HG03175 (cell line): ENCODE measurements around the gene CLCN2.
"Not testable (repeated sequence)": the region's sequence is repeated elsewhere in the genome, so short reads cannot be mapped to it uniquely, and the experiment has no call there.

Experiments used
- ATAC-seq: cut with Tn5 transposase; IDR thresholded peaks from one replicate; pipeline ENCODE4 v1.9.1; 2021; ENCODE audit warnings: mild to moderate bottlenecking, moderate library complexity; ENCODE audit not compliant: unreplicated experiment

CLCN2 gene

DNA sequence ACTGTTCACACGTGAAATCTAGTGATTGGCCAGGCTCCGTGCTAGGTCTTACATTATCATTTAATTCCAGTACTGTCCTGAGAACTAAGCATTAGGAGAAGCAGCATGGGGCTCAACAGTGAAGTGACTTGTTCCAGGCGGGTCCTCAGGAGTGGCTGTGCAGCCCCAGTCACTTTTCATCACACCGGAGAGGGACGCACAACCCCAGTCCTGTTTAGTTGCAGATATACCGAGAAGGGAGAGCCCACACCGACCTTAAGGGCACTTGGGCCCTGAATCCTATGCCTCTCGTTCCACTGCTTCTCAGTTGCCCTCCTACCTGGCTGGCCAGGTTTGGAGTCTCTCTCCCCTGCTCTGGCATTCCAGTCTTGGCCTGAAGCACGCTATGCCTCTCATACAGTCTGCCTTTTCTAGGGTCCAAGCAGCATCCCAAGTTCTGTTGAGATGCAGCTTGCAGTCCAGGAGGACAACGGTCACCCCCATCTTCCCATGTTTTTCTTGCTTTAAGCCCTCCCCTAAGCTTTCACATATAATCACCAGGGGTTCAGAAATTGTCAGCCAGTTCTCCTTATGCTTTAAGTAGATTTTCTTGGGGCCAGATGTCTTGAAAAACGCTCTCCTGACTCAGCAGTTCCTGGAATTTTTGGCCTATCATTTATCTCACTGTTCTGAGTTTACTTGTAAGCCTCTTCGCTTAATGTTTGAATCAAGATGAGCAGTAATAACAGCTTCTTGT, 13.9 kb downstream of the CLCN2 start:
- ATAC-seq: no peak

DNA sequence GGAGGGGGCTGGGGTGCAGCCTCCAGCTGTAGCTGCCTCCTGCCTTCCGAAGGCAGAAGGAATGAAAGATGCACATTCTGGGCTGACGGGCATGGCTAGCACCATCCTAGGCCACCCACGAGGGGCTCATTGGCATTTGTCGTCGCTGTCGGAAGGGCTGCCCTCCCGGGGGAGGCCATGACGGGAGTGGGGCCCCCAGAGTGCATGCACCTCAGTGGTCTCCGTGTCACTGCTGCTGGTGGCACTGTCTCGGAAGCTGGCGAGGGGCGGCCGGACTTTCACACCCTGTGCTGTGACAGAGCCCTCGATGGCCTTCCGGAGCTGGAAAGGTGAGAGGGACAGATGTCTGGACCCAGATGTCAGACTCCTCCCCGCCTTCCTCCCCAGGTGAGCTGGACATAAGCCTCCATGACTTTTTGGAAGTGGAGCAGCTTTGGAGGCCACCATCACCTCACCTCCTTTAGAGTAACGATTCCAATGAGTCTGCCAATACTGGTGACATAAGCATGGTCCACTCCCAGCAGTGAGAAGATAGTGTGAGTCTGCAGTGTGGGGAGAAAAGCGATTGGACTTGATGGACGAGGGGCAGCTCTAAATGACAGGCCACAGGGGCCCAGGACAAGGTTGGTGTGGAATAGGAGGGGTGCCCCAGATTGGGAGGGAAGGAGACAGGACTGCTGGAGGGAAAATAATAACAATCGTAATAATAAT, 14.8 kb downstream of the CLCN2 start:
- no peak for ATAC-seq

DNA sequence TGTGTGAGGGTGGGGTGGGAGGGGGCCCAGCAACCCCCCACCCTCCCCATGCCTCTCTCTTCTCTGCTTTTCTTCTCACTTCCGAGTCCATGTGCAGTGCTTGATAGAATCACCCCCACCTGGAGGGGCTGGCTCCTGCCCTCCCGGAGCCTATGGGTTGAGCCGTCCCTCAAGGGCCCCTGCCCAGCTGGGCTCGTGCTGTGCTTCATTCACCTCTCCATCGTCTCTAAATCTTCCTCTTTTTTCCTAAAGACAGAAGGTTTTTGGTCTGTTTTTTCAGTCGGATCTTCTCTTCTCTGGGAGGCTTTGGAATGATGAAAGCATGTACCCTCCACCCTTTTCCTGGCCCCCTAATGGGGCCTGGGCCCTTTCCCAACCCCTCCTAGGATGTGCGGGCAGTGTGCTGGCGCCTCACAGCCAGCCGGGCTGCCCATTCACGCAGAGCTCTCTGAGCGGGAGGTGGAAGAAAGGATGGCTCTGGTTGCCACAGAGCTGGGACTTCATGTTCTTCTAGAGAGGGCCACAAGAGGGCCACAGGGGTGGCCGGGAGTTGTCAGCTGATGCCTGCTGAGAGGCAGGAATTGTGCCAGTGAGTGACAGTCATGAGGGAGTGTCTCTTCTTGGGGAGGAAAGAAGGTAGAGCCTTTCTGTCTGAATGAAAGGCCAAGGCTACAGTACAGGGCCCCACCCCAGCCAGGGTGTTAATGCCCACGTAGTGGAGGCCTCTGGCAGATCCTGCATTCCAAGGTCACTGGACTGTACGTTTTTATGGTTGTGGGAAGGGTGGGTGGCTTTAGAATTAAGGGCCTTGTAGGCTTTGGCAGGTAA, 15.9 kb downstream of the CLCN2 start:
- peak; percentile 55 for ATAC-seq

DNA sequence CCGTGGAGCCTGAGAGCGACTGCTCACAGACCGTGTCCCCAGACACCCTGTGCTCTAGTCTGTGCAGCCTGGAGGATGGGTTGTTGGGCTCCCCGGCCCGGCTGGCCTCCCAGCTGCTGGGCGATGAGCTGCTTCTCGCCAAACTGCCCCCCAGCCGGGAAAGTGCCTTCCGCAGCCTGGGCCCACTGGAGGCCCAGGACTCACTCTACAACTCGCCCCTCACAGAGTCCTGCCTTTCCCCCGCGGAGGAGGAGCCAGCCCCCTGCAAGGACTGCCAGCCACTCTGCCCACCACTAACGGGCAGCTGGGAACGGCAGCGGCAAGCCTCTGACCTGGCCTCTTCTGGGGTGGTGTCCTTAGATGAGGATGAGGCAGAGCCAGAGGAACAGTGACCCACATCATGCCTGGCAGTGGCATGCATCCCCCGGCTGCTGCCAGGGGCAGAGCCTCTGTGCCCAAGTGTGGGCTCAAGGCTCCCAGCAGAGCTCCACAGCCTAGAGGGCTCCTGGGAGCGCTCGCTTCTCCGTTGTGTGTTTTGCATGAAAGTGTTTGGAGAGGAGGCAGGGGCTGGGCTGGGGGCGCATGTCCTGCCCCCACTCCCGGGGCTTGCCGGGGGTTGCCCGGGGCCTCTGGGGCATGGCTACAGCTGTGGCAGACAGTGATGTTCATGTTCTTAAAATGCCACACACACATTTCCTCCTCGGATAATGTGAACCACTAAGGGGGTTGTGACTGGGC, 16.7 kb downstream of the CLCN2 start:
- no peak for ATAC-seq

DNA sequence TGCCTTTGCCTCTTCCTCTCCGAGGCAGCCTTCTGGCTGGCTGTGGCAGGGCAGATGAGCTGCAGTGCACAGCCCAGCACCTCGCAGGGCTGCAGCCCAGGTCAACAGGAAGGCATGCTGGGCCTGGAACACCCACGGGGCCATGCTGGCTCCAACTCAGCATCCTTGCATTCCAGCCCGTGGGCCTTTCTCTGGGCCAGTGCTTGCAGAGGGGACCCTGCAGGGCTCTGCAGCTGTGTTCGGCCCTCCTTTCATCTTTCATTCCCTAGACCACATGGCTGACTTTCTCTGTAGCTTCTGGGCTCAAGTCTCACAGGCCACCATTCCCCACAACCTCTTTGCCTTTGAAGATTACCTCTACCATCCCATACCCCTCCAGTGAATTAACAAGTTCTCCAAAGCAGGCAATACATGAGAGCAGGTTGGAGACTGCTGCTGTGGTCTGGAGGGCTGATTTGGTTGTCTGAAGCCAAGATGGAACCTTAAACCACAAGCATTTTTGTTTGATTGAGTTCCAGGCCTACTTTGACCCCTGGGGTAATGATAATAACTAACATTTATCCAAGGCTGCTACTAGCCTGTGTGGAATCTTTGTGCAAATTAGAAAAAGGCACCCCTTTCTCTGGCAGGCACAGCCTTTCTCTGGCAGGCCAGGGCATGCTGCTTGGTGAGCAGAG, 18.1 kb downstream of the CLCN2 start:
- ATAC-seq: no peak

DNA sequence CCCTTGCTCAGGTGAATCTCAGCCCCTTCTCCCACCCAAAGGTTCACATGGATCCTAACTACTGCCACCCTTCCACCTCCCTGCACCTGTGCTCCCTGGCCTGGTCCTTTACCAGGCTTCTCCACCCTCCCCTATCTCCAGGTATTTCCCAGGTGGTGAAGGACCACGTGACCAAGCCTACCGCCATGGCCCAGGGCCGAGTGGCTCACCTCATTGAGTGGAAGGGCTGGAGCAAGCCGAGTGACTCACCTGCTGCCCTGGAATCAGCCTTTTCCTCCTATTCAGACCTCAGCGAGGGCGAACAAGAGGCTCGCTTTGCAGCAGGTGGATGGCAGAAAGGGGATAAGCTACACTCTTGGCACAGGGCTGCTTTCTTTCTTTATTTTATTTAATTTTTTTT, 19.5 kb downstream of the CLCN2 start:
- ATAC-seq: no peak

DNA sequence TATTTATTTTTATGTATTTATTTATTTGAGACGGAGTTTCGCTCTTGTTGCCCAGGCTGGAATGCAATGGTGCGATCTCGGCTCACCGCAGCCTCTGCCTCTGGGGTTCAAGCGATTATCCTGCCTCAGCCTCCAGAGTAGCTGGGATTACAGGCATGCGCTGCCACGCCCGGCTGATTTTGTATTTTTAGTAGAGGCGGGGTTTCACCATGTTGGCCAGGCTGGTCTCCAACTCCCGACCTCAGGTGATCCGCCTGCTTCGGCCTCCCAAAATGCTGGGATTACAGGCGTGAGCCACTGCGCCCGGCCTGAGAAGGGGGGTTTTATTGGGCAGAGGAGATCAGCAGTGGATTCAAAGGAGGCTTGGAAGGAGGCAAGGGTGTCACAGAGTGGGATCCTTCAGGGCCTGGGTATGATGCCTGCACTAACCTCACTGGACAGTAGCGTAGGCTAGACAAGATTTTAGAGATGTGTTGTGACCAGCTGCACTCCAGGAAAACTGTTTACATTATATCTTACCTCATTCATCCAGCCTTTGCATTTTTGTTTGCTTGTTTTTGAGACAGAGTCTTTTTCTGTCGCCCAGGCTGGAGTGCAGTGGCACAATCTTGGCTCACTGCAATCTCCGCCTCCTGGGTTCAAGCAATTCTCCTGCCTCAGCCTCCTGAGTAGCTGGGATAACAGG, 21.8 kb downstream of the CLCN2 start:
- not testable (repeated sequence) for ATAC-seq

DNA sequence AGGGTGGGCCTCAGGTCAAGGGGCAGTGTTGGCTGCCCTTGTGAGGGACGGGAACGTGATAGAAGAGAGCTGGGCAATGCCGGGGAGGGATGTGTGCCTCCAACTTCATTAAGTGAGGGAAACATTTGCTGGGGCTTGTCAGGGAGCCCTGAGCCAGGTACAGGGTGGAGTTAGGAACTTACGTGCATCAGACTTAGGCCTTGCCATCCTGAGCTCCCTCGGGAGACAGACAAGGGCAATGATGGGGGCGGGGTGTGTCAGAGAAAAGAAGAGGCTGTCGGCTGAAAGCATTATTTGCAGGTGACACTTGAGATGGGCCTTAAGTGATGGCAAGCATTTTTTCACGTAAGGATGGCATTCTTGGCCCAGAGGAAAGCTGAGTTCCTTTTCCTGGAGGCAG, 22.4 kb downstream of the CLCN2 start:
- no peak for ATAC-seq

DNA sequence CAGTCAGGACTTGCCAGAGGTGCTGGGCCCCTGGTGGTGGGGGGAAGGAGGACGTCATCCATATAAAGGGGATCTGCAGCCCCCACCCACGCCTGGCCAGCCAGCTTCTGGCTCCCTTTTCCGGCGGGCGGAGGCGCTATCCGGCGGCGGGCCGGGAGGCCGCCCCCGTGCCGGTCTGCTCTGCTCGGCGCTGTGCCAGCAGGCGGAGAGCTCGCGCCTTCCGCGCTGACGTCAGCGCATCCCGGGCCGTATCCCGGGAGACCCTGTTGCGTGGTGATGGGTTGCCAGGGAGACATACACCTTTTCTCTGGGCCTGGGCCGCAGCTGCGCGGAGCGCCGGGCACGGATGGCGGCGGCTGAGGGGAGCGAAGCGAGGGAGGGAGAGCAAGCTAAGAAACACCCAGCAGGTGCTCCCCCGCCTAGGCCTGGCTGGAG, 22.9 kb downstream of the CLCN2 start:
- ATAC-seq: no peak

DNA sequence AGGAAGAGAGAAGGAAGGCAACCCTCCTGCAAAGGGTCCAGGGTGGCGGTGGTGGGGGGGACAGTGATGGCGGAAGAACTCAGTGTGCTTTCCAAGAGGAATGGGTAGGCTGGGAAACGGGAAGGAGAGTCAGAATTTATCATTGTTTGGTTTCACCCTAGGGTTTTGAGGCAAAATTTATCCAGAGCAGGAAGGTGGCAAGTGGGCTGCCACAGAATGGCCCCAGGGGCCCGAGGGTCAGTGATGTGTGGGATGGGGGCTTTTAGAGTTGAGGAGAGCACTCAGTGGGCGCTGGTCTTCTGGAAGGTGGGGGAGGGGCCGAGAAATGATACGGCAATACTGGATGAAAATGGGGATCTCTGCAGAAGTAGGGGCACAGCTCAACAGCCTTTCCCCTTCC, 23.4 kb downstream of the CLCN2 start:
- no peak for ATAC-seq

DNA sequence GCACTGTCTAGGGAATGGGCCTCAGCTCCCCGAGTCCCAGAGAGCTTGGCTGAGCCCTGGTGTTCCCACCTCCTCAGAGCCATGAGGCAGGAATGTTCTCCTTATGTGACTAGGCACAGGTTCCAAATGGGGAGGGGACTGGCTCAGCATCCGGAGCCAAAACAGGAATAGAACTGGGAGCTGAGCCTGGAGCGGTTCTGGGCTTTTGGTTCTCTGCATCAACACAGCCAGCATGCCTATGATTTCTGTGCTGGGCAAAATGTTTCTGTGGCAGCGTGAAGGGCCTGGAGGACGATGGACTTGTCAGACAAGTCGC, 24.0 kb downstream of the CLCN2 start, which contains the start of gene FAM131A:
TSS of gene FAM131A (plus strand) at position 202 of the 316 bp plus-strand sequence. CDS start at position 233, 31 bp downstream.
- ATAC-seq: no peak

DNA sequence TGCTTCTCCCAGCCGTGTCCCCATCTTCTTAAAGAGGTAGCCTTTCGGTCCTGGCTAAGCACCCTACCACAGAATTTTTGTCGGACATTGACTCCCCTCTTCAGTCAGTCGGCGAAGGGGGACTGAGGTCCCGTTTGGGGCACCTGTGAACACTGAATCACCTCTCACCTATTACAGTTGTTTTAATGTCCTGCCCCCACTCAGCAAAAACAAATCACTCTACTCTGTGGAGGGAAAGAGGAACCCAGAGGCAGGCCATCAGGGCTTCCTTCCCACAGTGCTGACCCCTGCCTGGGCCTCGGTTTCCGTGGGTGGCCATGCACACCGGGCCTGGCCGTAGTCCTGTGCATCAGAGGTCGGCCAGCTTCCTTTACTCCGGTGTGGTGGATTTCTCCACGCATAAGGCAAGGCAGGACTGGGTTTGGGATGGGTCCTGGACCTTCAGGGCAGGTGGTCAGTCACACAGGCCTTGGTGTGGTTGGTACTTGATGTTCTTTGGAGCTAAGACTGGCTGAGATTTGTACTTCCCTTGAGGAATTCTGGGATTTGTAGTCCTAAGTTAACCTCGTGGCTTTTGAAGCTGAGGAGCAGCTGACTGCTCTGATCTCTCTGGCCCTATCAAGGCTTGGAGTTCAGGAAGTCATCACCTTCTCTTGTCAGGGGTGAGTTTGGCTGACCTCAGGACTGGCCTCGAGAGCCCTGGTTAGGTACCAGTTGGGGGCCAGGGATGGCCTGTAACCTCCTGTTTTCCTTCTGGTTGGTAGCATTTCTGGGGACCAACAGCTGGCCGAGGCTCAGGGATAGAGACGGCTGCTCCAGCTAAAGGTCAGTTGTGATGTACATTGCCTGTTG, 24.6 kb downstream of the CLCN2 start:
- no peak for ATAC-seq

DNA sequence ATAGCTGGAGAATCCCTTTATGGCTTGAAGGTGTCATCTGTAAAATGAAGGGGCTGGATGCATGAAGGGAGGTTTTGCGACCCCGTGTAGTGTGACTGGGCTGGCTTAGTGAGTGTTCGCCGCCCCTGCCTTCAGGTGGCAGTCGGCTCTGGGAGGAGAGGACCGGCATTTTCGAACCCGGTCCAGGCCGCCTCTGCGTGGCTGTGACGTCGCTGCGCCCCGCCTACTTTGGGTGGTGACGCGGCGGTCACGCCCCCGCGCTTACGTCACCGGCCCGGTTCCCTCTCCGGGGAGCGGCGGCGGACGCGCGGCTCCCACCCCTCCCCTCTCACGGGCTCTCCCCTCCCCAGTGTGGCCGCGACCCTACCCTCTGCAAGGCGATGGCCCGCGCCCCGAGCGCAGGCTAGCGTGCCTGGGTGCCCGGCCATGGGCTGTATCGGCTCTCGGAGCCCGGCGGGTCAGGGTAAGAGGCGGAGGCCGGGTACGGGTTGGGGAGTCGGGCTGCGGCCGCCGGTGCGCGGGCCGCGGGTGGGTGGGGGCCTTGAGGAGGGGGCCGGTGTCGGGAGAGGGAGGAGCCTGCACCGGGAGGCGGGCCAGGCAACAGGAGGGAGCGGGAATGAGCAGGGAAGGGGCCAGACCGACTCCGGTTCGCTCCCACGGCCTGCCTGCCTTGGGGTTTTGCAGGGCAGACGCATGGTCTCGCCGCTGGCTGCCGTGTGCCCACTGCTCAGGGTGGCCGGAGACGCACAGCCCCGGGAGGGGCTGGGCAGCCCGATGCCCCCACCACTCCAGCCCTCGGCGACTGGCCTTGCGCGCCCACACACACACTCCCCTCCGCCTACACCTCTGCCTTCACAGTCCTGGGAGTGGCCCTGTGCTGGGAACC, 25.5 kb downstream of the CLCN2 start:
- peak; percentile 79 for ATAC-seq

DNA sequence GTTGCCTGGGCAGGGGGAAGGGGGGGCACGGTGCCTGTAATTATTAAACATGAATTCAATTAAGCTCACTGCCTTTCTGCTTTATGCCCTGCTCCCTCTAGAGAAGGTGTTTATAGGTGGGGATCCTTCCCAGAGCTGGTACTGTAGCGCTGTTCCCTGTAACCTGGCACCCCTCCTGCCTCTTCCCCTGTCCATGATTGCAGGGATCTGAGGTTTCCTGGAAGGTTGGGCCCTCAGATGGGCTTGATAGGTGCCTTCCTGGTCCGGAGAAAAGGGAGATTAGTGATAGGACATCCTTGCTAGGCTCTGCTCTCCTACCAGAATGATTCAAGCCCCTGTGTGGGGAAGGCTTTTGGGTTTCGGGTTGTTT, 26.1 kb downstream of the CLCN2 start:
- no peak for ATAC-seq

DNA sequence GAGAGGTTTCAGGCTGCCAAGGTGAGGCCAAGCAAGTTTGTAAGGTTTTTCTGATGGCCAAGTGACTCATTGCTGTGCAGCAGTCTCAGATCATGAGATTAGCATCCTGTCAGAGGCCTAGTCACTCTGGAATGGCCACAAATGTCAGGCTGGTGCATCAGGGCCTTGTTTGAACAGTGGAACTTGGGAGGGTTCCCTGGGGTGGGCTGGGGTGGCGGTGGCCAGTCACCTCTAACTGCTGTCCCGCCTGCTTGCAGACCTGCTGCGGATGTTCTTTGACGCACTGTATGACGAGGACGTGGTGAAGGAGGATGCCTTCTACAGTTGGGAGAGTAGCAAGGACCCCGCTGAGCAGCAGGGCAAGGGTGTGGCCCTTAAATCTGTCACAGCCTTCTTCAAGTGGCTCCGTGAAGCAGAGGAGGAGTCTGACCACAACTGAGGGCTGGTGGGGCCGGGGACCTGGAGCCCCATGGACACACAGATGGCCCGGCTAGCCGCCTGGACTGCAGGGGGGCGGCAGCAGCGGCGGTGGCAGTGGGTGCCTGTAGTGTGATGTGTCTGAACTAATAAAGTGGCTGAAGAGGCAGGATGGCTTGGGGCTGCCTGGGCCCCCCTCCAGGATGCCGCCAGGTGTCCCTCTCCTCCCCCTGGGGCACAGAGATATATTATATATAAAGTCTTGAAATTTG, 26.8 kb downstream of the CLCN2 start:
- ATAC-seq: no peak

DNA sequence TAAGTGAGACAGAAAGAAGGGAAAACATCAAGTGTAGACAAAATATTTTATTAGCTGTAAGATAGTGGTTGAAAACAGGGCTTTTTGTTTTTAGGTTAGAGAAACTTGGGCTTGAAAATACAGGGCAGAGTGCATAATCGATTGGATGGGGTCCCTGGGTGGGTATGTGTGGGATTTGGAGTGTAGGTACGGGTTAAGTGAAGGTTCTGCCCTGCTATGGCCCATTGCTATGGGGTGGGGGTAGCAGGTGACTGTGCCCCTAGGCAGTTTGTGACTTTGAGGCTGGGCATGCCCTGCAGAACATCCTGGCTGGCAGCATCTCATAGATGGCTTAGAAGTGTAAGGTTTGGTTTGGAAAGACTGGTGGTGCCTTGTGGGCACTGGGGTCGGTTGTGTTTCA, 27.7 kb downstream of the CLCN2 start:
- no peak for ATAC-seq

DNA sequence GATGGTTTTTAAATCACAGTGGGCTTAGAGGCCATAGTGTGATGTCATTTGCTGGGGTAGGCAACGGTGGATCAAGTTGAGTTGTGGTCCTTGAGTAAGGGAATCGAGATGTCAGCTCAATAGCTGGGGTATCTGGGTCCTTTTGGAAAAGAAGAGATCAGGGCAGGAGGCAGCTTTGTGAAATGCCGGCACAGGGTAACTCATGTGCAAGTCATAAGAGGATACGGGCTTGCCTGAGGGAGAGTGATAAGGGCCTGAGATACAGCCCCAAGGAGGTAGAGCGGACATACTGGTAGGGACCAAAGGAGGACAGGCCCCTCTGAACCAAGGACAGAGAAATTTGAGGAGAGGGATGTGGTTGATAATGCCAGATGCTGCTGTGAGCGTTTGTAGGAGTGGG, 28.2 kb downstream of the CLCN2 start:
- ATAC-seq: no peak
